Fibroblast of skin of scalp (primary cell): Measurements from ENCODE around the gene MACROD2.

Experiments
- DNase-seq: peaks from one replicate; pipeline ENCODE4 v3.0.0-alpha.2; 2013

The MACROD2 gene

DNA sequence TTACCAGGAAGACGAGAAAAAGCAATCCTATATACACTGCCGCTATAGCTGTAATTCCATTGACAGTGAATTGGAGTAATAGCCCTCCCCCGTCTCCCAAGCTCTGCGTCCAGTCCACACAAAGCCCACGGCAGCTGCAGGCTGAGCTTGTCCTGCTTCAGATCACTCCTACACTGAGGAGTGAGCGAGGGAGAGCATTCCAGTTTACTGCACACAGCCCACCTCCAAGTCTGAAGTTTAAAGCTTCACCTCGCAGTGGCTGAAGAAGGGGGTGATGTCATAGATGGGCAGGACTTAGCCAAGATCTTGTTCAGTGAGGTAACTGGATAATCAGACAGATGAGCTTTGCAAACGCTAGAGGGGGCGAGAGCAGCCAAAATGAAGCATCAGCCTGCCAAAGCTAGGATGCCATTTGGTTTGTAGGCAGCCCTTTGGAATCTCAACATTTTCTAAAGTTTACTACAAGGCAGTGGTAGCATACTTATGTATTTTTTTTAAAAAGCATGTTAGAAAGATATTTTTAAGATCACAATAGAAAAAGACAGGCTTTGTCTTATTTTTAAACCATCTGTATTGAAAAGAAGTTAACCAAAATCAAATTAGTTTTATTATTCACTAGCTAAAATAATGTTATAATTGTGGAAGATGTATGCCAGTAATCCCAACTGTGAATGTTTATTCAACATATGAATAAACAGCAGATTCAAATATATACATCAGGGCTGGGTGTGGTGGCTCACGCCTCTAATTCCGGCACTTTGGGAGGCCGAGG, 342.3 kb downstream of the MACROD2 start, which contains the start of gene FLRT3:
Gene FLRT3 (minus strand): TSS at position 213 of the 772 bp plus-strand sequence. CDS start 10,106 bp downstream, outside the sequence.
- peak; percentile 95 for DNase-seq

DNA sequence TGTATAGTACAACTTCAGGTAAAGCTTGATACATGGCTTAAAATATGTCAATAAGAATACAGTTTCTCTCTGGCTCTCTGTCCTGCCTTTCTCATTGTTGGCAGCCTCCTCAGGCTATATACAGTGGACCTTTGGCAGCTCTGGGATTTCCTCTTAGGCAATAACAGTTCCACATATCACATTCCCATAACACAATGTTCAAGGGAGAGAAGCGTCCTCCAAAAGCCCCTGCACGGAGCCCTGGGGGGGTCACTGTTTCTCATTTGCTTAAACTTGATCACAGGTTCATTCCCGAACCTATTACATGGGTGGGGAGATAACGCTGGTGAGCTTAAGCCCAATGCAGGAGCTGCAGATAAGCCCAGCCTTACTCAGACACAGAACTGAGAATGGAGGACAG, 346.5 kb downstream of the MACROD2 start:
- no peak for DNase-seq

DNA sequence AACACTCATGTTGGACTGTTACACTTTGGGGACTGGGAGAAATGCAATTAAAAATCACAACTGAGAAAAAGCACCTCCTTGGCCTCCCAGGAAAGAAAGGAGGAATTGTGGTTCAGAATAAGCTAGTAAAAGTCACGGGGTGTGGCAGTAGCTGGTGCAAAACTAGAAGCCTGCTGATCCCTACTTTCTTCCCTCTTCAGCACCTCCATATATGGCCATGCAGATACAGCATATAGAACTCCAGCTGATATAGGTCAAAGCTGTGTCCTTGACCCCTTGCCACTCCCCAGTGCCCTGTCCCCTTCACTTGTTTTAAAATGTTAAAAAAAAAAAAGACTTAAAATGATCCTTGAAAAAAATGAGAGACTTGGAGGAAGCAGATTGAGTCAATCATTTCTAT, 347.6 kb downstream of the MACROD2 start:
- no peak for DNase-seq

DNA sequence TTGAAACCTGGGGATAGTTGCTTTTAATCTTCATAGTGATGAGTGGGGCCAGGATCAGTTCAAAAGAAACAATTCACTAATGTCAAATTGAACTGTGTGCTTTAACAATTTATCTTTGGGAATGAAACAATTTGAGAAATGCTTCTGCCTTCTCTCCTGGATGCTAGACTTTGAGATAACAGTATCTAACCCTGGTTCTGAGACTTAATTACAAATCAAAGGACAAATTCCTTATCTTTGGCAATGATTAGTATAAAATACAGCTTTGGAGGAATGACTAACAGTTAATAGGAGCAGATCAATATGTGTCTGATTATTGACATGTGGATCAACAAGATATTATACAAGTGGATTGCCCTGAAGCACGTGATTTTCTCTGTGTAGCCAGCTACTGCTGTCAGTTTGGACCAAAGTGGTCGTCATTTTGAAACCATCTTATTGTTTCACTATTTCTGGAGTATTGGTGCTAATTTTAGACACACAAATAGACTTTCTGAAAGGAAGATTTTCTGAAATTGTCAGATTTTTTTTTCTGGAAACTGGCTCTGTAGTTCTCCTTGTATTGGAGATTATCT, 348.3 kb downstream of the MACROD2 start:
- DNase-seq = no peak

DNA sequence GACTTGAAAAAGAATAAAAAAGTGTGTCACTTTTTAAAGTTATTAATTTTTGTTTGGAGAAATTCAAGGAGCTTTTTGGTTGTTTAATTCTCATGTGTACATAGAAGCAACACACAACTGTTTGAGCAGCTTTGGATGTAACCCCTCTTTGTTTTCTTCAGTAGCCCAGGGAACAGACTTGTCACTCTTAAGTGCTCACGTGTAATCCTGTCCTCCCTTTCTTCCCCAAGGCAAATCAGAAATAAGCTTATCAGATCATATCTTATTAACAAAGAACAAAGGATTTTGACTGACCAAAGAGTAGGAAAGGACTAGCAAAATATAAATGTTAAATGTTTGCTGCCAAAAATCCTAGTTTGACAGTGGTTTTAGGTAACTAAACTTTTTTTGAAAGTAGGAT, 349.4 kb downstream of the MACROD2 start:
- no peak for DNase-seq

DNA sequence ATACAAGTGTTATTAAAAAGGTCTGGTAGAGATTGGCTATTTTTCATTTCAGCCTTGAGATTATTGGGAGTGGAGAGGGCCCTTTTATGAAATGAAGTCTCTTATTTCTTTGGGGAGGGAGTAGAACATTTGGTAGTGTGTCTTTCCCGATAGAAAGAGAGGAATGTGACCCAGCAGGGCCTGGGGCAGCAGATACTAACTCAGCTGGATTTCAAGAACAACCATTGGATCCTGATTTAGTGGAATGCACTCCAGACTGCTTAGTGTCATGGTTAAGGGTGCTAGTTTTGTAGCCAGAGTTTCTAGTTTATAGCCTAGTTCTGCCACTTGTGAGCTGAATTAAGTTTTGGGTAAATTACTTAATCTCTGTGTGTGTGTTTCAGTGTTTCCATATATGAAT, 360.5 kb downstream of the MACROD2 start:
- DNase-seq = no peak

DNA sequence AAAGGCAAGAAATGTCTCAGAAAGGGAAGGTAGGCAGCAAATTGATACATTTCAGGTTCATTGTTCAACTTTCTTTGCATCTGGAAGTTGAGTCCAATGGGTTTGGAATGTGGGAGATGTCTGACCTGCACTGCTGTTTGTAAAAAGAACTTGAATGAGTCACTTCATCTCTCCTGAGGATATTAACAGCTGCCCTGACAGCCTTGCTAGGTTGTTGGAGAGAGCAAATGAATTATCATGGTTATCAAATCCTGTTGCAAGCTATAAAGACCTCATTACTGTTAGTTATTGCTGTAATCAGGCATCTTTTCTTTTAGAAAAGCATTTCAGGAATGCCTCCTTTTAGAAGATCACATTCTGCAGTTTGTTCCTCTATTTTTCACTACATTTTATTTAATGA, 365.1 kb downstream of the MACROD2 start:
- DNase-seq = no peak

DNA sequence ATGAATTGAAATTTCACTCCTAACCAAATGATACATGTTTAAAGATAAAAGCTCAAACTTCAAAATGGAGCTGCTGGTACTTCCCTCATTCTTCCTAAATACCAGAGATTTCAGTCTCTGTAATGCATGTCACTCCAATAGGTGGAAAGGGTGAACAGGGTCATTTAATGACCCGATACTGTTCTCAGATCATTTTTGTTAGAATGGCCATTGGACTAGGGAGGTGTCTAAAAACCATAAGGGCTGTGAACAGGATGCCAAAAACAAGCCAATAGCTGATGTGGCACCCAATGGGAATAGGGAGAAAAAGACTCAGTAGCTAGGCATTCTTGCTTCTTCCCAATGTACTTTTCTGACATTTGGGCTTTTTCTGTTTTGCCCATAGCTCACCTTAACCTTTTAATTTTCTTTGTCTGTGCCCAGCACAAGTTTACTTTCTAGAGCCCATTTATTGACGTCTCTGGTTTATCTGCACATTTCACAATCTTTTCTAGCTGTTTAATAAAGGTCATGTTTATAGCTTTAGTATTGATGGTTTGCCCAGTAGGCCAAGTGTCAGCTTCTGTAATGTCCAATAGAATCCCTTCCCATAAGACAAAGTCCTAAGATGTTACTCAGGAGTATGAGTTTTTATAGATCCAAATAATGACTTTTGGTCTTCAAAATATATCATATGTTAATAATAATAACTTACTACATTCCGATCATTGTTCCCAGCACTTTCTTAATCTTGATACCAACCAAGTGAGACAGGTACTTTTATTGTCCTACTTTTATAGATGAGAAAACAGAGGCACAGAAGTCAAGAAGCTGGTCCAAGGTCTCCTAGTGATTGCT, 366.4 kb downstream of the MACROD2 start:
- no peak for DNase-seq

DNA sequence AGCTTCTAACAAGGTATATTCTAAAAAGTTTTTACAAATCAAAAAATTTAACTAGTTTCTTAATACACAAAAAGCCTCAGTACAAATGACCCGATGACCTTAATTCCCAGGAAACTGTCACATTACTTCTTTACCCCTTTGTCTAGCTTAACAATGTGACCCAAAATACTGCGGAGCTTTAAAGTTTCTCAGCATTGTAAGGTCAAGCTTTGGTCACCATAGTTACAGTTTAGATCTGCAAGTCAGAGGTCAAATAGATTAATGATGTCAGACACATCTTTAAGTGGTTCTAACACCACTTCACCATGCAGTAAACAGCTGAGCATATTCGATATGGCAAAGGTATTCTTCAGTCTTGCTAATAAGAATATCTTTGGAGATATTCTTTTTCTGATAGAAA, 378.9 kb downstream of the MACROD2 start:
- DNase-seq = no peak

DNA sequence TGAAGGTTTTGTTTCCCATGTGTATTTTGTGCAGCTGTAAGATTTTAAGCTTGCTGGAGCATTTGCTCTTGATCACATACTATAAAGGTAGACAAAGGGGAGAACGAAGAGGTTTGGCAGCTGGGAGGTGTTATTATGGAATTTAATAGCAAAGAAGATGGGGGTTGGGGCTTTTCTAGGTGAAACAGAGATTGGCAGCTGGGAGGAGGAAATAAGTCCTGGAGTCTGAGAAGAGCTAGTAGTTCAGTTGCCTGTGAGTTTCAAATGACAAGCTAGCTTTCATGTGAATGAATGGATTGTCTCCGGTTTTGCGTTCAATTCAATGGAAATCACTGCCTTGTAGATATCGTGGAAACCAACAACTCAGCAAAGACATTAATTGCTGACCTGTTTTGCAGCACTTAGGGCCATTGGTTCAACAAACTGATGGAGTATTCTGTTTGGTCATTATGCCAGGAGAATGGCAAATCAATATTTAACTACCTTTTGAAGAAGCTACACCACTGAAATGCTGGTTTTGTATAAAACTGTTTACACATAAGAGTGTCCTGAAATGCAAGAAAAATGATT, 380.2 kb downstream of the MACROD2 start:
- no peak for DNase-seq

DNA sequence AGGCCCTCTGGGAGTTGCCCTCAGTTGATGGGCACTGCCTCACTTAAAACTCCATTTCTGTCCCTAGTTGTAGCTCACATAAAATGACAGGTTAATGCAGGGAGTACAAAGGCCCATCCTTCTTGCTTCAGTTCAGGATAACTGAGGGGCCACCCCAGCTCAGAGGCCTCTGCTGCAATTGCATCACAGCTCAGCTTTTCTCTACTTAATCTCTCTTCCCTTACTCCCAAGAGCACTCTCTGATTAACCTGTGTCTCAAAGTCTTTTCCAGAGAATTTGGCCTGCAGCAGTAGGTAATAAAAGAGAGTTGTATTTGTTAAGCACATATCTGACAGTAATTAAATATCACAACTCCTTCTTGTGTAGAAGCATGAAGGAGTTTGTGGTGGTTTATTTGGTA, 383.0 kb downstream of the MACROD2 start:
- DNase-seq = no peak

DNA sequence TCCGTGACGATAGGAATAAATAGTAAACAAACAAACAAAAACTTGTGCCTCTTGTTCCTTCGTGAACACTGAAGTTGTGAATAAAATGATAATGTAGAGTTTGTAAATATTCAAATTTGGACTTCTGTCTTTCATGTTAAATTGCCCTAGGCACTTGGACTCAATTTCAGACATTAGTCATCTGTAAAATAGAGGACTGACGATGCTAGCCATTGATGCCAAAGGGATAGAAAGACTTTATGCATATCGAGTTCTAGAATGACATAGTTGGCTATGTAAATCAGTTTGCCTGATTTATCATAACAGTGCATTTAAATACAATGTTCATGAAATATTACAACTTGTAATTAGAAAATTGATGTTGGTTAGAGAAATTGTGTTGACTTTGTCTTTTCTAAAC, 388.0 kb downstream of the MACROD2 start:
- DNase-seq = no peak

DNA sequence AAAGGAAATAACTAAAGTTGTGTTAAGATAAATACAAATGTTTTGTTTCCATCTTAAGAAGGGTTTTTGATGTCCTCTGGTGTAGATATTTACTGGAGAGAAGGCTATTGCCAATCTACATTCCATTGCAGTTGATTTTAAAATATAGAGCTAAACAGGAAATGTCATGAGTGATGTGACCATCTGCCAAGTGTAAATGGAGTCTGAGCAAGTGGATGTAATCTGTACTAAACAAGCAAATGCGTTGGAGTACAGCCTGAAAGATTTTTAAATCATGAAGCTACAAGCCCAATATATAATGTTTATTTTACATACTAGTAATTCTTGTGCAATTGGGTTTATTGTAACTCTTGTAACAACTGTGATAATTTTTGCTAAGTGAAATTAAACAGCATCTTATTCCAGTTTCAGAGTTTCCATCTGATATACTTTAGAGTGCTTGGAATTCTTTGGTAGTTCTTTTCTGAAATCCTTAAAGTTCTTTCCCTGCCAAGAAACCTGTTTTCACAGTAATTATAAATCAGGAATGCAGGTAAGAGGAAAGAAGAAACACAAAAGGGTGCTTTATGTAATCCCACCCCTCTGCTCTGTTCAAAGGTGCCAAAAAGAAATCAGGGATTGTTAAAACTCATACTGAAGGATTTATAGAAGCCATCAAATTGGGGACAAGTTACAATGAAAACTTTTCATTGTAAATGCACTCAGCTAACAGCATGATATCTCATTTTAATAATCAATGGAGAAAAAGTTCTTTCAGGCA, 389.3 kb downstream of the MACROD2 start:
- no peak for DNase-seq

DNA sequence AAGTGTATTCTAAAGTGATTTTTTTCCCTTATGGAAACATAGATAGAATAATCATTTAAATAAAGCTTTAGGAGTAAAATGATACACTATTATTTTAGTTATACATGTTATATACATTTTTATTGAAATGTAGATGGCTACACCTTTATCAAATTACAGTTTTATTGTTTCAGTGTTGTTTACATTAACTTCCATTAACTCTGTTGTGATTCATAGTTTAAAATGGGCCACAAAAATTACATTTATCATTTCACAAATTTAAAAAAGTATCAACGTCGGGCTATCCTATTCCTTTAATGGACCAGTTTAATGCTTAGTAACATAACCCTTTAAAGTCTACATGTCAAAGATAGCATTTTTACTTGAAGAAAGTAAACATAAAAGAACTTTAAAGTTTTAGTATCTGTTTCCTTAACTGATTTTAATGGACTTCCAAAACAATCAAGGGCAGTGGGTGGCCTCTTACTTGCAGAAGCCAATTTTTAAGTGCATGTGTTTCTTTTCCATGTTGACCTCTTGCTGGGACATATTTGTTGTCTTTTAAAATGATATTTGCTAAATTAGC, 389.9 kb downstream of the MACROD2 start:
- no peak for DNase-seq

DNA sequence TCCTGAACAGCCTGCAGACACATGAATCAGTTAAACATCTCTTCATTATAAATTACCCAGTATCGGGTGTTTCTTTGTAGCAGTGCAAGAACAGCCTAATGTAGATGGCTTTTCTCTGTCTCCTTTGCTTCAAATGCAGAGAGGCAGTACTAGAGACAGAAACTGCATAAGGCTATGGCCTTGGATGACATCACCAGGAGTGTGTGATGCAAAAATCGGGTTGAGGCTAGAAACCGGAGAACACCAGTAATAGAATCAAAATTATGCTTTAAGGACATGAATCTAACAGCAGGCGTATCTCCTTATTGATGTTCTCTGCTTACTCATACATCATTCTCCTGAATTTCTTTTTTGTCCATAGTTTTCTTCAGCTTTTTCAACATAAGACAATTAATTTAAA, 391.4 kb downstream of the MACROD2 start:
- DNase-seq = no peak

DNA sequence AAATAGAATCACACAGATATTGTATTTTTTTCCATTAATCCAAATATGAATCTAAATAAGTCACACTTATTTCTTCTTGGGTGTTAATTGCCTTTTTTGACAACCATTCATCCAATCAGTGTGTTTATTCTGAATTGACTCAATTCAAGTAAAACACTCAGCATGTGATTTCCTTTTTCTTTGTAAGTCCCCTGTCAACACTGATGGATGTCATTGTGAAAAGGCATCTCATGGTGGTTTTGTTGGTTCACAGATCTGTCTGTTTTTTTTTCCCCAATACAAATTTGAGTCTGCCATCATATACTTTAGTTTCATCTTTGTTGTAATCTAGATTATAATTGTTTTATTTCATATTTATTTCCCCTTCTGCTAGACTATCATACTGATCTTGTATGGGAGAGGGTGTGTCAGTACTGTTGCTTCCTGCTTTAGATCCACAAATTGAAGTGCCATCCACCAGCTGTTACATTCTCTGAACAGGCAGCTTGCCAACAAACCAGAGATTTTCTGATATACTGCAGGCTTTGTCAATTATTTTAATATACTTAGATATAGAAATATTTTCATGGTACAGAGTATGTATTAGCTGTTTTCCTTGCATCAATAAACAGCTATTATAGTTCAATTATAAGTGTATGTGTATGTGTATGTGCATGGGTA, 406.3 kb downstream of the MACROD2 start:
- DNase-seq = no peak

DNA sequence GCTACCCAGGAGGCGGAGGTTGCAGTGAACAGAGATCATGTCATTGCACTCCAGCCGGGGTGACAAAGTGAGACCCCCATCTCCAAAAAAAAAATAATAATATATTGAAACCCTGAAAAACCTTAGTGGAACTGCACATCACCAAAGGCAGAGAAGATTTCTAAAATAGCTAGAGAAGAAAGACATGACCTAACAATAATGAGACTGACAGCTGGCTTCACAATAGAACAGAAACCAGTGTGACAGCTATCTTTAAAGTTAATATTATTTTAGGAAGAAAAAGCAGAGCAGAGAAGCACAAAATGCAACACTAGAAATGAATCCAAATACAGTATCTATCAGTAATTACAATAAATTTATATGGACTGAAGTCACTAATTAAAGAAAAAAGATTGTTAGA, 409.2 kb downstream of the MACROD2 start:
- DNase-seq = no peak

DNA sequence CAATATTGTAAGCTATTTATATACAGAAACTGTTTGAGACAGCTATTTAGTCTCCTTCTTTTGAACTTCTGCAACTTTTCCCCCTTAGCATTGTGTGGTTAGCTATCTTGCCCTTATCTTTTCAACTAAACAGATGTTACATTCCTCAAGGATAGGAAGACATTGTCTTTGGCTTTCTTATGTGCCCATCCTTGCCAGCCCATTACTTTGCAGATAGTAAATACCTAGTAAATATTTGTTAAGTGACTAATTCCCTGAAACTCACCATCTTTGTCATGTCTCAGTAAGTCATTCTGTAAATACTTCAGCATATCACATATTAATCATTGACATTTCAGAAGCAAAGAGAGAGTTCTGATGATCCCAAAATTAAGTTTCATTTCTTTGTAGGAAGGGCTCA, 411.2 kb downstream of the MACROD2 start:
- peak; percentile 10 for DNase-seq

DNA sequence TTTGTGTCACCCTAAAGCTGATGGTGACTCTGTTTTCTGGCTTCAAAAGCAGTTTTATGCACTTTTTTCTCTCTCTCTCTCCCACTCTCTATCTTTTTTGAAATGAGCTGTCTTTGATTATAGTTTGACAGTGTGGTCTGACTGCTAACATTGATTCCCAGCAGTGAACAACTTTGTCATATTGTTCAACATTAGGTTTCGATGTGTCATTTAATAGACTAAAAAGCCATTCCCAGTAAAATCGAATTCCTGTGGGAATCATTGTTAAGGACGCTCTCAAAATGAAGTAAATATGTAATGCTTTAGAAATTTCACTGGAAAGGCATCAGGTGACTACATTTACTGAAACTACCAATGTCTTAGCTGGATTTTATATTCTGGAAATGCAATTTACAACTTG, 412.0 kb downstream of the MACROD2 start:
- DNase-seq = no peak

DNA sequence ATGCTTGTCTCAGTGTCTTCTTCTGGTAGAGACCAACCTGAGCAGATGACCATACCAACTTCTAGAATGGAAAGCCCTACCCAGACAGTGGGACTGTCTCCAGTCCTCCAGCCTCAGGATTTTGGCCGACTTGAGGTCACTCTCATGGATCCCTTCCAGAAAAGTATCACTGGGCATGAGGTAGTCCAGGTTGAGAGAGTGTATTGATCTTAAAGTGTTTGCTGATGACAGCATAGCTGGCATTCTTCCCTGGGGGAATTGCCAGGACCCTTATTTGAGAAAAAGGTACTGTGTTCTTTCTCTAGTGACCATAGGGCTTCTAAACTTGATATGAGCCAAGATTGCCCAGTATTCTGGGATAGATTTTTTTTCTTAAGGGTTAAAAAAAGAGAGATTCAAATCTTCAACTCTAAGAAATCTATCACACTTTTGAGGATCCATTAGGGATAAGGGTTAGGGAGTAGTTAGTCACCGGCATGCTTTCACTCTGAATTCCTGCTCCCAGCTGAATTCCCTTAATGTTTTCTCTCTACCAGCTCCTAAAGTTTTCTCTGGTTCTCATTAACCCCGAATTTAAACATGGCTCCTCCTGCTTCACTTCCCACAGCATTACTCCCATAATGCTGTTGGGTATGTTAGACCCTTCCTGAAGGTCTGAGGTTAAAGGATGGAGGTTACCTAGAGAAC, 415.7 kb downstream of the MACROD2 start:
- no peak for DNase-seq
